GM15510 (cell line): ENCODE measurements around the gene VWA5B2.

Source experiments
- POLR2A ChIP-seq: IDR thresholded peaks from 3 replicates; pipeline ENCODE4 v1.6.1; 2011; ENCODE audit warnings: borderline replicate concordance; ENCODE audit not compliant: insufficient read length; ENCODE audit errors: extremely low read depth

The VWA5B2 gene

DNA sequence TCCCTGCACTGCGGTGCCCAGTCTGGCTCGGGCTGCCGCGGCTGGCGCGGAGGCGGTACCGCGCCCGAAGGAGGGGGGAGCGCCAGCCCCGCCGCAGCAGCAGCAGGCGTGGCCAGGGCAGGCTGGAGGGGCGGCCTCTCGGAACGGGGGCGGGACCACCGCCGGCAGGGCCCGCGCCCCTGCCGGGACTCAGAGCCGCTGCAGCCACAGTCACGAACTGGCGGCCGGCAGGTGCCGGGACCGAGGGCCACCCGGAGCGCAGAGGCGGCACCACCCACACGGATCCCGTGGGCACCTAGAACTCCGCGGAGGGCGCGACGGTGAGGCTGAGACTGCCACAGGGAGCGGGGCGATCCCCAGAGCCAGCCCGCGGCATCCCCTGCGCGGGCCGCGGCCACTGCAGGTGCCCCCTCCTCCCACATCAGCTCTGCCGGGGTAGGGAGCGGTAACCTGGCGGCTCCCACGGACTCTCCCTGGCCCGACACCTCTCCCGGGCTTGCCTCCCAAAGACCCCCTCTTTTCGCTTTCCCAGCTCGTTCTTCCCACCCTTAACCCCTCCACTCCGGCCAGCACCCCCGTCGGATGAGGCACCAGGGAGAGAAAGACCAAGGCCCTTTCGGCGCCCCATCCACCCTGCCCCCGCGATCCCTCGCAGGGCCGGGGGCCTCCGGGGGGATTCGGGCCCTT is at the start of gene VWA5B2:
Gene VWA5B2, plus strand, starts transcription at position 192 of the 687 bp plus-strand sequence. CDS start 944 bp downstream, outside the sequence.
- no peak for TF ChIP-seq POLR2A

DNA sequence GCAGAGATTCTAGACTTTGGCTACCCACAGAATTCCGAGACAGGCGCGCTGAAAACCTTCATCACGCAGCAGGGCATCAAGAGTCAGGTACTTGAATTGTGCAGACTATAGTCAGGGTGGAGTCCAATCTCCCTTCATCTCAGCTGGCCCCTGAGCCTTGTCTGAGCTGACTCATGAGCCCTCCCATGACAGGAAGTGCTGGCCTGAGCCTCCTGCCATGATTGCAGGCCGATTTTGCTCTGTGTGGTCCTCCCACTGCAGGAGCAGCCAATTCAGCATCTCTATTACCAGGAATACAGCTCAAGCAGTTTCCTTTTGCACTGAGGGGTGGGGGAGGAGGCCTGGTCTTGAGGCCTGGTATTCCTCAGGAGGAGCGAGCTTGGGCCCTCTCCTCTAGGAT is 49.2 kb upstream of the VWA5B2 start:
- no peak for TF ChIP-seq POLR2A

DNA sequence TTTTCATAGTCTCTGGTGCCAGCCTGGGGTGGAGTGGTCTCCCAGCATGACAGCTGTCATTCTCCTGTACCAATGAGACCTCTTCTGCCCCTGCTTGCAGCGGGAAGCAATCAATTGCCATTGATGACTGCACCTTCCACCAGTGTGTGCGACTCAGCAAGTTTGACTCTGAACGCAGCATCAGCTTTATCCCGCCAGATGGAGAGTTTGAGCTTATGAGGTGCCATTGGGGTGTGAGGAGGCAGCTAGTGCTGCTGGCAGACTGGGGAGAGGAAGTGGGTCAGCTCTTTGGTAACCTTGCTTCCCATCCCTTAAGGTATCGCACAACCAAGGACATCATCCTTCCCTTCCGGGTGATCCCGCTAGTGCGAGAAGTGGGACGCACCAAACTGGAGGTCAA is 47.8 kb upstream of the VWA5B2 start:
- TF ChIP-seq POLR2A: no peak

DNA sequence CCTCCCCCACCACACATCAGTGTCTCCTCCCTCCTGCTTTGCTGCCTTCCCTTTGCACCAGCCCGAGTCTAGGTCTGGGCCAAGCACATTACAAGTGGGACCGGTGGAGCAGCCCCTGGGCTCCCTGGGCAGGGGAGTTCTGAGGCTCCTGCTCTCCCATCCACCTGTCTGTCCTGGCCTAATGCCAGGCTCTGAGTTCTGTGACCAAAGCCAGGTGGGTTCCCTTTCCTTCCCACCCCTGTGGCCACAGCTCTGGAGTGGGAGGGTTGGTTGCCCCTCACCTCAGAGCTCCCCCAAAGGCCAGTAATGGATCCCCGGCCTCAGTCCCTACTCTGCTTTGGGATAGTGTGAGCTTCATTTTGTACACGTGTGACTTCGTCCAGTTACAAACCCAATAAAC is 45.7 kb upstream of the VWA5B2 start:
- no peak for TF ChIP-seq POLR2A

DNA sequence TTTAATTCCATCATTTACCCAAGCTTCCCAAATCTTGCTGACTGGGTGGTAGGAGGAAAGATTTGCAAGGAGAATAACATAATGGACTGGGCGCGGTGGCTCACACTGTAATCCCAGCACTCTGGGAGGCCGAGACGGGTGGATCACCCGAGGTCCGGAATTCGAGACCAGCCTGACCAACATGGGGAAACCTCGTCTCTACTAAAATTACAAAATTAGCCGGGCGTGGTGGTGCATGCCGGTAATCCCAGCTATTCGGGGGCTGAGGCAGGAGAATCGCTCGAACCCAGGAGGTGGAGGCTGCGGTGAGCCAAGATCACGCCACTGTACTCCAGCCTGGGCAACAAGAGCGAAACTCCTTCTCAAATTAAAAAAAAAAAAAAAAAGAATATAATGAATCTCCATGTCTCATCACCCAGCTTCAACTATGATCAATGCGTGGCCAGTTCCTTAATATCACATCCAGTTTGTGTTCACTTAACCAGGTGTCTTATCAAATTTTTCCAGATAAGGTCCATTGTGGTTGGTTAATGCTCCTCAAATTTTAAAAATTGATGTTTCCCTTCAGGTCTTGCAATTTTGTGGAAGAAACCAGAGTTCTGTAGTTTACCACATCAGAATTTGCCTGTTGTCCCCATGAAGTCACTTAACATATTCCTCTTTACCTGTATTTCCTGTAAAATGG is 44.7 kb upstream of the VWA5B2 start:
- TF ChIP-seq POLR2A: no peak

DNA sequence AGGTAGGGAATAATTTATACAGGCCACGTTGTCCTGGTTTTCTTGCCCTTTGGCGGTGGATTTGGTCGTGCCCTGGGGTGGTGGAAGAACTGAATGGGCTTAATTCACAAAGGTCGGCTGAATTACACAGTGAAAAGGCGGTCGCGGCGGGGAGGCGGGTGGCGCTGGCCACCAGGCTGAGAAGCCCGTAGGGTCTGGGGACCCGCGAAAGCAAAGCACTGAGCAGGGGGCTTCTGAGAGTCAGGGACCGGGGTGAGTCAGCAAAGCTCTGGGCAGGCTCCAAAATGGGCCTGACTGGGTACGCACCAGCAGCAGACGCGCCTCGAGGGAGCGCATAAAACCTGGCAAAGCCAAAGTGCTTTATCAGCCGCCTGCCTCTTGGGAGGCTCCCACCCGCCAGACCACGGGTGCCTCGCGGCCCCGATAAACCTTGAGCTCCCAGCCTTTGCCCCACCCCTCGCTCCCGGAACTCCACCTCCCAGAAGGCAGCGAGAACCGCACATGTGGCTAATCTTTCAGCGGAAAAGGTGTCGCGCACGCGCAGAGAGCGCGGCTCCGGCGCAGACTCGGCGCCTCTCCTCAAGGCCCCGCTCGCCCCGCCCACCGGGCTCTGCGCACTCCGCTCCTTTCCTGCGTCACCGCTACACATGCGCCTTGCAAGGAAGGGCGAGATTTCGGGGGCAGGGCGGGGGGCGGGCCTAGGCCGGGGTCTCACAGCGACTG is 43.8 kb upstream of the VWA5B2 start:
- peak; percentile 69 for TF ChIP-seq POLR2A

DNA sequence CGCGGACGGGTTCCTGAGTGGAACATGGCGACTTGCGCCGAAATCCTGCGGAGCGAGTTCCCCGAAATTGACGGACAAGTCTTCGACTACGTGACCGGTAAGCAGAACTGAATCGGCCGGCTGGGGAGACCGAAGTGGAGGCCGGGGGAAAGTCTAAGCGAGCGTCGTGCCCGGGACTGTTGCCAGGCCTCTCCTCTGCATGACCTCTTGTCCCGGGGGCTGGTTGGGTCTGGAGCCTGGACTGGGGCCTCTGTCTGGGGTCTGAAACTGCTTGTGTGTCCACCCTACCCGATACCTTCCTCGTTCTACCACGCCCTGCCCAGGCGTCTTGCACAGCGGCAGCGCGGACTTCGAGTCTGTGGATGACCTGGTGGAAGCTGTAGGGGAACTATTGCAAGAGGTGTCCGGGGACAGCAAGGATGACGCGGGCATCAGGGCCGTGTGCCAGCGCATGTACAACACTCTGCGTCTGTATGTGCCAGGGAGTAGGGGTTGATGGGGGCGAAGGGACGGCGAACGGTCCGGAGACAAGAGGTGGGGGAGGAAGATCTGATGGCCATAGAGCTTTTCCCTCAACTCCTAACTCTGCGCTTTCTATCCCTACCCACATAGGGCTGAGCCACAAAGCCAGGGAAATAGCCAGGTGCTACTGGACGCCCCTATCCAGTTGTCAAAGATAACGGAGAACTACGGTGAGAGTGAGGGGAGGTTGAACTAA is 43.0 kb upstream of the VWA5B2 start, which contains the start of gene ABCF3:
Gene ABCF3, plus strand, starts transcription at position 16 of the 718 bp plus-strand sequence. Its CDS starts 9 bp downstream, at position 25.
- TF ChIP-seq POLR2A: peak; percentile 55

DNA sequence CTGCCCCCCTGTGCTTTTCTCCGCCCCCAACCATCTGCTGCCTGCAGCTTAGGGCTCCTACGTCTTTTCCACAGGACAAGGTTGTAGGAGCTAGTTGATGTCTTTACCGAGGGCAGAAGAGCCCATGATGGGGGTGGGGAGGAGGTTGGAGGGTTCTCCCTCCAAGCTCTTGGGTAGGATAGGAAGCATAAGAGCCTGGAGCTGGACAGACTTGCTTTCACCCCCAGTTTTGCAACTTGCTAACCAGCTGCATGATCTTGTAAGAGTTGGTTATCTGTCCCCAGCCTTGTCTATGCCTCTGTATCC is 42.5 kb upstream of the VWA5B2 start:
- no peak for TF ChIP-seq POLR2A

DNA sequence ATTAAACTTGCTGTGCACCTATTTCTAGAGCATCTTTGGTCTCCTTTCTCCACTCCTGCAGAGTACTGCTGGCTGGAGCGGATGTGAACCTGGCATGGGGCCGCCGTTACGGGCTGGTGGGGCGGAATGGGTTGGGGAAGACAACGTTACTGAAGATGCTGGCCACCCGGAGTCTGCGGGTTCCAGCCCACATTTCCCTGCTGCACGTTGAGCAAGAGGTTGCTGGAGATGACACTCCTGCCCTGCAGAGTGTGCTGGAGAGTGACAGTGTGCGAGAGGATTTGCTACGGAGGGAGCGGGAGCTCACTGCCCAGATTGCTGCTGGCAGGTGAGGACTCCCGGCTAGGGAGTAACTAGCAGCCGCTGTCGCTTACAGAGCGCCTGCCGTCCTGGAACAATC is 41.3 kb upstream of the VWA5B2 start:
- no peak for TF ChIP-seq POLR2A

DNA sequence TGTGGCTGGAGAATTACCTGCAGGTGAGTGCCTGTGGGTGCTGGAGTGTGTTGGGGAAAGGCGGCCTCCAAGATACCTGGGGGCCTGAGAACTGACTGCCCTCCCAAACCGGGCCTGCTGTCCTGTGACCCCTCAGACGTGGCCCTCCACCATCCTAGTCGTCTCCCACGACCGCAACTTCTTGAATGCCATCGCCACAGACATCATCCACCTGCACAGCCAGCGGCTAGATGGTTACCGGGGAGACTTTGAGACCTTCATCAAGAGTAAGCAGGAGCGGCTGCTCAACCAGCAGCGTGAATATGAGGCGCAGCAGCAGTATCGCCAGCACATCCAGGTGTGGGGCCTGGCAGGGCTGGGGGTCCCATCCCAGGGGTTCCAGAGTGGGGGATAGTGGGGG is 40.0 kb upstream of the VWA5B2 start:
- TF ChIP-seq POLR2A: no peak

DNA sequence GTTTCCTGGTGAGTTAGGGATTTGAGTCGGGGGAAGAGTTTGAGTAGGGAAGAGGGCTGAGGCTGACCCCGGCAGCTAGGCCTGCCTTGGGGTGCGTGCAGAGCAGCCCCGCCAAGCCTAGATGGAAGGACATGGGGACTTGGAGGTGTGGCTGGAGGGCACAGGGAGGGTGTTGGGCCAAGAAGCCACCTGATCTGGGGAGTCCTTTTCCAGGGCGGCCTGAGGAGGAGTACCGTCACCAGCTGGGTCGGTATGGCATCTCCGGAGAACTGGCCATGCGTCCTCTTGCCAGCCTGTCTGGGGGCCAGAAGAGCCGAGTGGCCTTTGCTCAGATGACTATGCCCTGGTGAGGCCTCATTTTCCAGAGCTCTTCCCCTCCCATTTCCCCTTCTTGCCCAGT is 36.5 kb upstream of the VWA5B2 start:
- no peak for TF ChIP-seq POLR2A

DNA sequence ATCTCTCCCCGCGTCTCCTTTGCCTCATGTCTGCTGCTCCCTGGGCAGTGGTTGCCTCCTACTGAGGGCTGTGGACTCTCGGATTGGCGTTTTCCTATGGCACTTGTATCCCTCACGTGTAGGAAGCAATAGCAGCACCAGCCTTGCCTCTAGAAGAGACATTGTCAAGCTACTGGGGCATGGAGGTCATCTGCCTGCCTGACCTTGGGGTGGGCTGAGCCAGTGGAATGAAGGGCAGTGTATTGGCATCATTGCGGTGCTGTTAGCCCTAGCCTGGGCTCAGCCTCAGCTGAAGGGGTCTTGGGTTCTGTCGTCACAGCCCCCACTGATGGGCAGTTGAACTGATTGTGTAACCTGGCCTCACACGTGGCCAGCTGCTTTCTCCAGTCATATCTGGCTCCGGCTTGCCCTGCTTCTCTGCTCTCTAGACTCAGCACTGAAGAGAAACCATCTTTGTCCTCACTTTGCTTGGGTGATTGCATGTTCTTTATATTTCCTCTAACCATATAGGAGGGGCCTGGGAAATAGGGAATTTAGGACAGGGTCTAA is 35.3 kb upstream of the VWA5B2 start:
- no peak for TF ChIP-seq POLR2A

DNA sequence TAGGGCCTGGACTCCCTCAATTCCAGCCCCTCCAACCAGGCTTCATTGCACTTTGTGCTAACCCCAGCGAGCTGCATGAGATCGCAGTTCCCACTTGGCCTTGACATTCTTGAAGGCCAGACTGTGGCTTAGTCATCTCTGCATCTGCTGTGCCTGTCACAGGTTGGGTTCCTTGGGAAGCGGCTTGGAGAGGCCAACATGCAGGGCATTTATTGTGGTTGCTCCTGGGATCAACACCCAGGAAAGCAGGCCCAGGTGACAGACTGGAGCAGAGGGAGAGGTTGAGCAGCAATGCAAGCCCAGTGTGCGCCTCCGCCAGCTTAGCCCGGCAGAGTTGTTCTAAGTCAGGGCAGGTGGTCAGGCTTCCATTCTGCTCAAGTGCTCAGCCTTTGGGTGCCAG is 32.8 kb upstream of the VWA5B2 start:
- TF ChIP-seq POLR2A: no peak

DNA sequence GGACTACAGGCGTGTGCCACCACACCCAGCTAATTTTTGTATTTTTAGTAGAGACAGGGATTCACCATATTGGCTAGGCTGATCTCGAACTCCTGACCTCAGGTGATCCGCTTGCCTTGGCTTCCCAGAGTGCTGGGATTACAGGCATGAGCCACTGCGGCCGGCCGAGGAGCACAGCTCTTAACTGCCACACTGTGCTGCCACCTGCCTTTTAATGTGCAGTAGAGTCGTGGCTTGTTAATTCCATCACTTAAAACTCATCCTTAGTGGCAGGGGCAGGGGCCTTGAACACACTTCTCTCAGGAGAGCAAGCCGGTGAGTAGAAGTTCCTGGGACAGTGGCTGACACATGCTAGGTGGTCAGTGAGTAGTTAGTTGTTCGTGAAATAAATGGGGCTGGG is 30.9 kb upstream of the VWA5B2 start:
- no peak for TF ChIP-seq POLR2A

DNA sequence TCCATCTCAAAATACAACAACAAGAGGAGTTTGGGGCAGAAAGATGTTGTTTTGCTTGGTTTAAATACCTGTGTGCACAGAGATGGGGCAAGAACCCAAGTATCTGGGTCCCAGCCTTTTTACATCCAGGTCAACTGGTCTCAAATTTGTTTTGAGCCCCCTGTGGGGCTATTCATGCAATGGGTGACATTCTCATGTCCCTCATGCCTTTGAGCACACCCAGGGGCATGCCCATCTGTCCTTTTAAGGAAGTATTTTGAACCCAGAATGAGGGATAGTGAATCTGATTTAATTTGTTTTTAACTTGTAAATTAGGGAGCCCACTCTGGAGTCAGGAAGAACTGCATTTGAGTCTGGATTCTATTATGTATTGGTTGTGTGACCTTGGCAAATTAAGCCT is 28.6 kb upstream of the VWA5B2 start:
- TF ChIP-seq POLR2A: no peak
